Mucosa of descending colon (tissue), 3 donors: Measurements from ENCODE around the gene TFCP2. TPM values are rescaled to one million over a fixed set of nuclear protein-coding genes. Genes with fewer than 3 reads are reported as not detected.

Experiments
- ATAC-seq: fragments of 200-7000 bp; cut with Tn5 transposase; one replicate; pipeline ENCODE4 v1.9.1; 2020; ENCODE audit warnings: mild to moderate bottlenecking, moderate library complexity
- DNase-seq, 3 donors: peaks; one replicate each; pipeline ENCODE4 v3.0.0-alpha.2; 2020
- H3K36me3 ChIP-seq: fragments of 200-600 bp; one replicate; pipeline ENCODE4 v1.8.0; 2021; ENCODE audit warnings: low read depth, mild to moderate bottlenecking
- H3K4me1 ChIP-seq: fragments of 200-600 bp; one replicate; pipeline ENCODE4 v1.8.0; 2021; ENCODE audit warnings: low read depth, mild to moderate bottlenecking
- H3K4me3 ChIP-seq: fragments of 200-600 bp; one replicate; pipeline ENCODE4 v1.8.0; 2021; ENCODE audit warnings: mild to moderate bottlenecking
- H3K9me3 ChIP-seq: fragments of 200-600 bp; one replicate; pipeline ENCODE4 v1.8.0; 2021; ENCODE audit warnings: mild to moderate bottlenecking
- CTCF ChIP-seq: fragments of 200-600 bp; IDR thresholded peaks from one replicate; pipeline ENCODE4 v1.8.0; 2022; ENCODE audit warnings: antibody characterized with exemption, mild to moderate bottlenecking
- intact Hi-C, 2 donors: fragments of 100-400 bp; cut with DNase I in 1 of 2; cut with micrococcal nuclease in 1 of 2; formaldehyde crosslinking; loops; one replicate each; pipeline versions ENCODE4 v1.11.0 to v1.11.1; 2022; cut with DNase I, micrococcal nuclease
- total RNA-seq, 3 donors: library from RNA; stranded (reverse); fragmentation: NEBNext Ultra II Directional in 2 of 3; extraction: Animal tissue kit (Norgen Biotek cat#: 25700) in 2 of 3; gene quantifications; one replicate each; pipeline versions ENCODE4 v1.2.1 to v1.2.4, GENCODE V29; 2021 to 2023
- donor health status: DM: no; HTN: no; CAD: no; lungs with moderate emphysema.
- donor health status: DM: no; HTN: no; CAD: no.
- donor health status: DM: no; HTN: yes; CAD: no.

The TFCP2 gene
- total RNA-seq, 3 donors from 2014 or later = 28.3 to 31.4 (median 28.4) TPM

GRCh38 chr12:51160814-51161459, 12.0 kb downstream of the TFCP2 start:
- H3K9me3 ChIP-seq = no peaks in the 10 kb centered on the region
- DNase-seq = no peak
- no peaks in the 10 kb centered on the region for H3K36me3 ChIP-seq
- no peak overlapping the region for H3K4me3 ChIP-seq
- intact Hi-C loops = no loop called here
- H3K4me1 ChIP-seq = no peaks in the 10 kb centered on the region
- TF ChIP-seq CTCF = no peak
- no peak for ATAC-seq

GRCh38 chr12:51156245-51156765, 16.6 kb downstream of the TFCP2 start:
- no peaks in the 10 kb centered on the region for H3K36me3 ChIP-seq
- no peak overlapping the region for H3K4me3 ChIP-seq
- TF ChIP-seq CTCF = no peak
- no peaks in the 10 kb centered on the region for H3K9me3 ChIP-seq
- ATAC-seq (no peak), DNase-seq (no peak)
- H3K4me1 ChIP-seq = no peaks in the 10 kb centered on the region
- intact Hi-C loops = no loop called here

- no peak for DNase-seq
- ATAC-seq = no peak
- Histone ChIP-seq H3K36me3 (no peaks in the 10 kb centered on the region), H3K4me1 (no peaks in the 10 kb centered on the region), H3K9me3 (no peaks in the 10 kb centered on the region), H3K4me3 (no peak overlapping the region)
- intact Hi-C loops = no loop called here
- no peak for TF ChIP-seq CTCF
Observed at GRCh38 chr12:51152953-51153352, 20.0 kb downstream of the TFCP2 start.

GRCh38 chr12:51150777-51151176, 22.2 kb downstream of the TFCP2 start:
- Histone ChIP-seq H3K4me3 (no peak overlapping the region), H3K9me3 (no peaks in the 10 kb centered on the region), H3K4me1 (no peaks in the 10 kb centered on the region), H3K36me3 (no peaks in the 10 kb centered on the region)
- TF ChIP-seq CTCF = no peak
- intact Hi-C loops = no loop called here
- DNase-seq (no peak), ATAC-seq (no peak)

- H3K4me3 ChIP-seq = no peak overlapping the region
- ATAC-seq = no peak
- no peak for TF ChIP-seq CTCF
- H3K36me3 ChIP-seq = no peaks in the 10 kb centered on the region
- intact Hi-C loops = no loop called here
- no peaks in the 10 kb centered on the region for H3K9me3 ChIP-seq
- H3K4me1 ChIP-seq = no peaks in the 10 kb centered on the region
- DNase-seq = no peak
Observed at GRCh38 chr12:51147309-51147708, 25.6 kb downstream of the TFCP2 start.
